Heart right ventricle (tissue), 16 donors: ENCODE results near the gene C6orf15. TPM values are rescaled to one million over a fixed set of nuclear protein-coding genes. Genes with fewer than 3 reads are reported as not detected.
A peak's percentile ranks its signal among the peaks of the same experiment; 100 is the strongest.

Experiments used
- ATAC-seq, 8 donors: fragments of 200-7000 bp; cut with Tn5 transposase; one replicate each; pipeline ENCODE4 v1.9.1; 2020; ENCODE audit warnings: mild to moderate bottlenecking in 8 of 8, moderate library complexity in 8 of 8, moderate number of reproducible peaks in 1 of 8
- DNase-seq, 2 donors: peaks; one replicate each; pipeline ENCODE4 v3.0.0-alpha.2; 2020
- H3K27ac ChIP-seq, 10 donors: fragments of 200-600 bp; sonication (generic) in 2 of 10; one replicate each; pipeline versions ENCODE4 v1.5.0 to v1.8.0; 2020 to 2022; ENCODE audit warnings: mild to moderate bottlenecking in 3 of 10
- H3K27me3 ChIP-seq, 7 donors: fragments of 200-600 bp; one replicate each; pipeline ENCODE4 v1.8.0; 2021 to 2022; ENCODE audit warnings: mild to moderate bottlenecking in 2 of 7
- H3K36me3 ChIP-seq, 9 donors: fragments of 200-600 bp; sonication (generic) in 1 of 9; one replicate each; pipeline versions ENCODE4 v1.5.0 to v1.8.0; 2020 to 2022; ENCODE audit warnings: mild to moderate bottlenecking in 2 of 9
- H3K4me1 ChIP-seq, 9 donors: fragments of 200-600 bp; sonication (generic) in 1 of 9; one replicate each; pipeline versions ENCODE4 v1.5.0 to v1.8.0; 2020 to 2022; ENCODE audit warnings: mild to moderate bottlenecking in 4 of 9
- H3K4me3 ChIP-seq, 10 donors: fragments of 200-600 bp; sonication (generic) in 2 of 10; one replicate each; pipeline versions ENCODE4 v1.5.0 to v1.8.0; 2020 to 2022; ENCODE audit warnings: mild to moderate bottlenecking in 7 of 10, moderate library complexity in 2 of 10
- H3K9me3 ChIP-seq, 11 donors: fragments of 200-600 bp in 10 of 11; sonication (generic) in 2 of 11; one replicate each; pipeline versions ENCODE4 v1.5.0 to v1.8.0; 2013 to 2022; ENCODE audit warnings: mild to moderate bottlenecking in 2 of 11, control low read depth in 1 of 11, moderate library complexity in 1 of 11
- CTCF ChIP-seq, 9 donors: fragments of 200-600 bp; sonication (generic) in 2 of 9; IDR thresholded peaks; one replicate each; pipeline versions ENCODE4 v1.5.0 to v1.8.0; 2021 to 2022; ENCODE audit warnings: antibody characterized with exemption in 9 of 9, mild to moderate bottlenecking in 5 of 9, moderate library complexity in 1 of 9
- WGBS, 2 donors: extraction: QIAGEN DNeasy Blood & Tissue Kit; methylation state at CpG; one replicate each; pipeline ENCODE4 v1.1.7; 2013; ENCODE audit warnings: inconsistent platforms in 1 of 2; 5-methylcytosine and 5-hydroxymethylcytosine counted together
- intact Hi-C, 10 donors: fragments of 100-400 bp; cut with DNase I; formaldehyde crosslinking; loops; one replicate each; pipeline versions ENCODE4 v1.11.1 to v1.14.2; 2022
- polyA plus RNA-seq, 2 donors: library from polyadenylated mRNA; stranded (reverse); fragments of 200-250 nt; gene quantifications; one replicate each; pipeline ENCODE4 v1.2.3, GENCODE V29; 2013
- total RNA-seq, 10 donors: library from RNA; stranded (reverse); fragmentation: NEBNext Ultra II Directional in 3 of 10; extraction: Animal tissue kit (Norgen Biotek cat#: 25700) in 3 of 10; gene quantifications; one replicate each; pipeline versions ENCODE4 v1.2.1 to v1.2.4, GENCODE V29; 2021 to 2023
- donor health status: Arrhythmogenic right ventricular cardiomyopathy.
- donor health status: ischemic (EF 13 %, LVEDD 7.1; RV severe dilation, severe dysfunction).
- donor health status: healthy with polysubstance abuse.
- donor health status: DM: no; HTN: yes; CAD: no.
- donor health status: DM: no; HTN: no; CAD: no.
- donor health status: ischemic (EF 25% LVEDD 6.9; RV normal size, moderate dysfunction).
- donor health status: ischemic (EF 25% LVEDD 5.7; RV mildly dilated, moderate dysfunction).
- donor health status: healthy.
- donor health status: DM: yes; HTN: yes; CAD: no.
- donor health status: Ischemic cardiomyopathy.
- donor health status: ischemic (EF 35%, LVEDD 5.7; RV mildly dilated, moderate dysfunction).
- donor health status: nonischemic (EF 11% LVEDD 7.7; RV severe dilation, severe dysfunction).
- donor health status: DM: yes; HTN: yes; CAD: no.
- donor health status: PGD.
- donor health status: ischemic (EF 29% LVEDD 5.4; RV normal size, mild dysfunction).
- donor health status: nonischemic (EF 23%, LVEDD 6.1; RV moderate dilation, normal function).

C6orf15 gene
- total and polyA plus RNA-seq, 12 donors: not detected

GRCh38 chr6:31131595-31131994 is 19.2 kb upstream of the C6orf15 start:
- H3K9me3 ChIP-seq: no peaks in the 10 kb centered on the region
- TF ChIP-seq CTCF (IDR thresholded peaks at IDR 0.05): no peak
- DNase-seq: no peak
- peaks cover 5 to 15% (median 10%) of the 10 kb centered on the region in 9 donors for H3K4me1 ChIP-seq
- ATAC-seq: no peak
- no peak overlapping the region for H3K27ac ChIP-seq
- no peaks in the 10 kb centered on the region for H3K27me3 ChIP-seq
- H3K4me3 ChIP-seq: no peak overlapping the region
- H3K36me3 ChIP-seq: no peaks in the 10 kb centered on the region
- WGBS, 2 donors: 78 to 92% methylated on average over 3 of the region's 3 CpGs
- intact Hi-C loops: loop anchor here in 3 of 10 donors (5.0 to 10.0 kb wide), 2 partner anchors 143 to 236 kb away; partner anchors contain the start of gene HLA-C (in 2 of the 3)

- 96 to 97% methylated on average over 3 of the region's 3 CpGs for WGBS, 2 donors
- intact Hi-C loops: loop anchor here in 3 of 10 donors (5.0 to 10.0 kb wide), 2 partner anchors 144 to 237 kb away; partner anchors contain the start of gene HLA-C (in 2 of the 3)
- Histone ChIP-seq H3K27ac (no peak overlapping the region), H3K9me3 (no peaks in the 10 kb centered on the region), H3K4me3 (no peak overlapping the region), H3K36me3 (no peaks in the 10 kb centered on the region), H3K4me1 (peaks cover 8 to 24% (median 18%) of the 10 kb centered on the region in 9 donors), H3K27me3 (no peaks in the 10 kb centered on the region)
- no peak for ATAC-seq
- TF ChIP-seq CTCF (IDR thresholded peaks at IDR 0.05): no peak
- no peak for DNase-seq
These were observed 18.4 kb upstream of the C6orf15 start for GRCh38 chr6:31130751-31131150.

GRCh38 chr6:31129130-31129529 is 16.8 kb upstream of the C6orf15 start:
- no peak overlapping the region for H3K27ac ChIP-seq
- H3K36me3 ChIP-seq: no peaks in the 10 kb centered on the region
- no peaks in the 10 kb centered on the region for H3K9me3 ChIP-seq
- DNase-seq (no peak), ATAC-seq (no peak)
- intact Hi-C loops: no loop called here
- 61 to 69% methylated on average over 4 of the region's 4 CpGs for WGBS, 2 donors
- peaks cover 8 to 40% (median 29%) of the 10 kb centered on the region in 9 donors for H3K4me1 ChIP-seq
- H3K4me3 ChIP-seq: no peak overlapping the region
- H3K27me3 ChIP-seq: no peaks in the 10 kb centered on the region
- TF ChIP-seq CTCF (IDR thresholded peaks at IDR 0.05): no peak

- H3K27me3 ChIP-seq: no peaks in the 10 kb centered on the region
- peak; percentile 78 to 90 (median 86) for TF ChIP-seq CTCF (IDR thresholded peaks at IDR 0.05)
- H3K36me3 ChIP-seq: no peaks in the 10 kb centered on the region
- intact Hi-C loops: no loop called here
- WGBS, 2 donors: 3 to 7% methylated on average over 8 of the region's 8 CpGs
- no peak overlapping the region for H3K27ac ChIP-seq
- ATAC-seq (no peak), DNase-seq (peak; percentile 45 to 49)
- H3K4me1 ChIP-seq: peaks cover 11 to 45% (median 37%) of the 10 kb centered on the region in 9 donors
- no peaks in the 10 kb centered on the region for H3K9me3 ChIP-seq
- H3K4me3 ChIP-seq: no peak overlapping the region
These were observed 15.8 kb upstream of the C6orf15 start for GRCh38 chr6:31128093-31128676.
